Right atrium auricular region (tissue), 2 donors: ENCODE results near the gene IFT27. TPM values are rescaled to one million over a fixed set of nuclear protein-coding genes. Genes with fewer than 3 reads are reported as not detected.

Experiments used
- DNase-seq: peaks from one replicate; pipeline ENCODE4 v3.0.0-alpha.2; 2019; ENCODE audit warnings: low spot score
- H3K27ac ChIP-seq, 2 donors: fragments of 200-600 bp; sonication (generic); 1 replicate in 1 of 2; 2 replicates in 1 of 2; pipeline ENCODE4 v1.5.1; 2016 to 2019
- H3K27me3 ChIP-seq, 2 donors: fragments of 200-600 bp; sonication (generic); one replicate each; pipeline versions ENCODE4 v1.5.1 to v1.6.0; 2017 to 2019
- H3K36me3 ChIP-seq: fragments of 200-600 bp; sonication (generic); one replicate; pipeline ENCODE4 v1.5.1; 2016
- H3K4me1 ChIP-seq, 2 donors: fragments of 200-600 bp; sonication (generic); one replicate each; pipeline versions ENCODE4 v1.5.1 to v1.6.0; 2017 to 2019
- H3K4me3 ChIP-seq, 2 donors: fragments of 200-600 bp; sonication (generic); 1 replicate in 1 of 2; 2 replicates in 1 of 2; pipeline ENCODE4 v1.5.1; 2017 to 2019; ENCODE audit warnings: mild to moderate bottlenecking in 1 of 2, moderate library complexity in 1 of 2
- H3K9me3 ChIP-seq, 2 donors: fragments of 200-600 bp; sonication (generic); one replicate each; pipeline ENCODE4 v1.5.1; 2019
- CTCF ChIP-seq, 2 donors: fragments of 200-600 bp; sonication (generic); IDR thresholded peaks; one replicate each; pipeline ENCODE4 v1.5.1; 2019; ENCODE audit warnings: antibody characterized with exemption in 2 of 2
- total RNA-seq, 2 donors: library from RNA; depleted of rRNA; stranded (reverse); fragments of >200 nt; gene quantifications; one replicate each; pipeline ENCODE4 v1.1.0, GENCODE V29; 2016

The IFT27 gene
- total RNA-seq, 2 donors from 2014 or later: 15.6 to 16.8 TPM

GRCh38 chr22:36772451-36772850 lies 3.5 kb downstream of the IFT27 start:
- no peak overlapping the region for H3K27ac ChIP-seq
- no peaks in the 10 kb centered on the region for H3K27me3 ChIP-seq
- H3K36me3 ChIP-seq: no peaks in the 10 kb centered on the region
- H3K4me3 ChIP-seq: no peak overlapping the region
- no peak for TF ChIP-seq CTCF (IDR thresholded peaks at IDR 0.05)
- peaks cover 0 to 23% of the 10 kb centered on the region in 2 donors for H3K4me1 ChIP-seq
- DNase-seq: no peak
- no peaks in the 10 kb centered on the region for H3K9me3 ChIP-seq

GRCh38 chr22:36771356-36772063 lies 4.4 kb downstream of the IFT27 start:
- TF ChIP-seq CTCF (IDR thresholded peaks at IDR 0.05): no peak
- Histone ChIP-seq H3K27me3 (no peaks in the 10 kb centered on the region), H3K36me3 (no peaks in the 10 kb centered on the region), H3K4me3 (no peak overlapping the region), H3K9me3 (no peaks in the 10 kb centered on the region), H3K27ac (no peak overlapping the region), H3K4me1 (peaks cover 0 to 18% of the 10 kb centered on the region in 2 donors)
- no peak for DNase-seq

- Histone ChIP-seq H3K27ac (no peak overlapping the region), H3K36me3 (no peaks in the 10 kb centered on the region), H3K4me1 (peaks cover 0 to 17% of the 10 kb centered on the region in 2 donors), H3K9me3 (no peaks in the 10 kb centered on the region), H3K27me3 (no peaks in the 10 kb centered on the region), H3K4me3 (no peak overlapping the region)
- no peak for DNase-seq
- no peak for TF ChIP-seq CTCF (IDR thresholded peaks at IDR 0.05)
Measured at GRCh38 chr22:36770513-36771231, 5.2 kb downstream of the IFT27 start.

- peaks cover 0 to 10% of the 10 kb centered on the region in 2 donors for H3K4me1 ChIP-seq
- no peaks in the 10 kb centered on the region for H3K36me3 ChIP-seq
- no peaks in the 10 kb centered on the region for H3K27me3 ChIP-seq
- no peak overlapping the region for H3K27ac ChIP-seq
- no peak for TF ChIP-seq CTCF (IDR thresholded peaks at IDR 0.05)
- DNase-seq: no peak
- no peak overlapping the region for H3K4me3 ChIP-seq
- no peaks in the 10 kb centered on the region for H3K9me3 ChIP-seq
Measured at GRCh38 chr22:36769541-36770512, 6.1 kb downstream of the IFT27 start.

GRCh38 chr22:36768616-36769015 lies 7.3 kb downstream of the IFT27 start:
- Histone ChIP-seq H3K27me3 (no peaks in the 10 kb centered on the region), H3K27ac (no peak overlapping the region), H3K9me3 (no peaks in the 10 kb centered on the region), H3K36me3 (no peaks in the 10 kb centered on the region), H3K4me1 (peaks cover 0 to 8% of the 10 kb centered on the region in 2 donors), H3K4me3 (no peak overlapping the region)
- DNase-seq: no peak
- TF ChIP-seq CTCF (IDR thresholded peaks at IDR 0.05): no peak
